ENCODE measurements around the gene LONRF2. TPM values are rescaled to one million over a fixed set of nuclear protein-coding genes. Genes with fewer than 3 reads are reported as not detected.
A peak's percentile ranks its signal among the peaks of the same experiment; 100 is the strongest.

Gene LONRF2
- total and polyA plus RNA-seq, 2 experiments from 2014 or later, result under 0.01 TPM; not detected in 1

DNA sequence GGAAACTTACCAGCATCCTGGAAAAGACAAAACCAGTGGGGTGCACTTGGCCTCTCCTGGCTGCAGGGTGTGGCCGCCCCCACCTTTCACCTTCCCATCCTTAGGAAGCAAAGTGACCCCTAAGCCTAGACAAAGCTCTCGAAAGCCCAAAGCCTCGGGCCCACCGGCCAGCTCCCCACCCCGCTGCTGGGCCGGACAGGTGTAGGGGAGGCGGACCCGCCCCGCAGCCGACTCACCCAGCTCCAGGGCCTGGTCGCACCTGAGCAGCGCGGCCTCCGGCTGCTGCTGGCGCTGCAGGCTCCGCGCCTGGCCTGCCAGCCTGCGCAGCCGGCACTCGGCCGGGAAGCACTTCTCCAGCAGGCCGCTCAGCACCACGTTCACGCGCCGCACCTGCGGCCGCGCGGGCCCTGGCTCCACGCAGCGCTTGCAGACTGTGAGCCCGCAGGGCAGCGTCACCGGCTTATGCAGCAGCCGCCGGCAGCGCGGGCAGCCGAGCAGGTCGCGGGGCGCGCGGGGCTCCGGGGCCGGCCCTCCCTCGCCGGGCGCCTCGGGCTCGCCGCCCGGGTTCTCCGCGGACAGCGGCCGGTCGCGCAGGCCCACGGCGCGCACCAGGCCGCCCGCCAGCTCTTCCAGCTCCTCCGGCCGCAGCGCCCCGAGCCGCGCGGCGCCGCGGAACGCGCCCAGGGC, 979 bp downstream of the LONRF2 start:
- in situ Hi-C loops (cut with MboI), result no loop called here
- H3K36me3 ChIP-seq (ENCODE audit: low read depth), result no peaks in the 10 kb centered on the region
- H4K20me1 ChIP-seq (ENCODE audit: insufficient read depth), result no peaks in the 10 kb centered on the region
- H3K4me3 ChIP-seq, result peak overlapping the region; percentile 68
- H3F3A ChIP-seq (ENCODE audit: insufficient read depth), result 0 out of 2 replicates have a peak, but pooled peaks cover 5% of the 10 kb centered on the region
- H3K4me2 ChIP-seq (ENCODE audit: unreplicated experiment), result peak overlapping the region; percentile 18
- peaks cover 3% of the 10 kb centered on the region for H3K9me3 ChIP-seq (ENCODE audit: low read depth)
- H3K27ac ChIP-seq, result no peak overlapping the region
- no peak for TF ChIP-seq EZH2phosphoT487 (IDR thresholded peaks at IDR 0.05; ENCODE audit: insufficient read depth, low read depth)
- no peak for TF ChIP-seq EZH2 (IDR thresholded peaks at IDR 0.05; ENCODE audit: insufficient read depth, poor library complexity, severe bottlenecking)
- no peak overlapping the region for H3K9ac ChIP-seq
- DNase-seq, result peak; percentile 44
- H3K79me2 ChIP-seq (ENCODE audit: insufficient read depth), result no peaks in the 10 kb centered on the region
- no peak overlapping the region for H2AFZ ChIP-seq
- H3K9me2 ChIP-seq (ENCODE audit: insufficient read depth), result no peaks in the 10 kb centered on the region; the same call in 1 of the 2 replicates
- H3K4me1 ChIP-seq (ENCODE audit: insufficient read depth), result no peaks in the 10 kb centered on the region
- WGBS, 2 experiments (ENCODE audit: low coverage in 1 of 2, low lambda C conversion rate in 2 of 2, missing lambda C conversion rate in 2 of 2), result 2 to 5% methylated on average over 37 to 44 of the region's 77 CpGs
- peaks cover 62% of the 10 kb centered on the region for H3K27me3 ChIP-seq (replicated peaks; ENCODE audit: insufficient read depth)

GRCh38 chr2:100320547-100321178, 1.6 kb downstream of the LONRF2 start:
- in situ Hi-C loops (cut with MboI), result no loop called here
- Histone ChIP-seq H3K79me2 (ENCODE audit: insufficient read depth) (no peaks in the 10 kb centered on the region), H3K27ac (no peak overlapping the region), H3K9me3 (ENCODE audit: low read depth) (peaks cover 3% of the 10 kb centered on the region), H3K9me2 (ENCODE audit: insufficient read depth) (no peaks in the 10 kb centered on the region; the same call in 1 of the 2 replicates), H2AFZ (no peak overlapping the region), H3K9ac (no peak overlapping the region), H3K36me3 (ENCODE audit: low read depth) (no peaks in the 10 kb centered on the region), H3K4me1 (ENCODE audit: insufficient read depth) (no peaks in the 10 kb centered on the region), H3K4me2 (ENCODE audit: unreplicated experiment) (no peak overlapping the region), H3F3A (ENCODE audit: insufficient read depth) (0 out of 2 replicates have a peak, but pooled peaks cover 5% of the 10 kb centered on the region), H3K27me3 (replicated peaks; ENCODE audit: insufficient read depth) (peaks cover 60% of the 10 kb centered on the region), H3K4me3 (no peak overlapping the region), H4K20me1 (ENCODE audit: insufficient read depth) (no peaks in the 10 kb centered on the region)
- no peak for DNase-seq
- WGBS, 2 experiments (ENCODE audit: low coverage in 1 of 2, low lambda C conversion rate in 2 of 2, missing lambda C conversion rate in 2 of 2), result 60 to 64% methylated on average over 19 of the region's 19 CpGs
- TF ChIP-seq EZH2 (IDR thresholded peaks at IDR 0.05; ENCODE audit: insufficient read depth, poor library complexity, severe bottlenecking) (no peak), EZH2phosphoT487 (IDR thresholded peaks at IDR 0.05; ENCODE audit: insufficient read depth, low read depth) (no peak)

GRCh38 chr2:100317634-100318033, 4.7 kb downstream of the LONRF2 start:
- no peak overlapping the region for H3K4me2 ChIP-seq (ENCODE audit: unreplicated experiment)
- no peaks in the 10 kb centered on the region; the same call in 1 of the 2 replicates for H3K9me2 ChIP-seq (ENCODE audit: insufficient read depth)
- no peaks in the 10 kb centered on the region for H3K79me2 ChIP-seq (ENCODE audit: insufficient read depth)
- H2AFZ ChIP-seq, result no peak overlapping the region
- peaks cover 3% of the 10 kb centered on the region for H3K9me3 ChIP-seq (ENCODE audit: low read depth)
- H4K20me1 ChIP-seq (ENCODE audit: insufficient read depth), result no peaks in the 10 kb centered on the region
- DNase-seq, result peak; percentile 13
- no peak overlapping the region for H3K27ac ChIP-seq
- H3K27me3 ChIP-seq (replicated peaks; ENCODE audit: insufficient read depth), result peaks cover 31% of the 10 kb centered on the region
- H3K9ac ChIP-seq, result no peak overlapping the region
- H3K4me3 ChIP-seq, result no peak overlapping the region
- H3K36me3 ChIP-seq (ENCODE audit: low read depth), result no peaks in the 10 kb centered on the region
- TF ChIP-seq EZH2phosphoT487 (IDR thresholded peaks at IDR 0.05; ENCODE audit: insufficient read depth, low read depth) (no peak), EZH2 (IDR thresholded peaks at IDR 0.05; ENCODE audit: insufficient read depth, poor library complexity, severe bottlenecking) (no peak)
- H3F3A ChIP-seq (ENCODE audit: insufficient read depth), result 0 out of 2 replicates have a peak, but pooled peaks cover 5% of the 10 kb centered on the region
- H3K4me1 ChIP-seq (ENCODE audit: insufficient read depth), result no peaks in the 10 kb centered on the region
- 53 to 70% methylated on average over 1 of the region's 1 CpG for WGBS, 2 experiments (ENCODE audit: low coverage in 1 of 2, low lambda C conversion rate in 2 of 2, missing lambda C conversion rate in 2 of 2)
- in situ Hi-C loops (cut with MboI), result no loop called here

GRCh38 chr2:100309973-100310719, 12.2 kb downstream of the LONRF2 start:
- H3K4me2 ChIP-seq (ENCODE audit: unreplicated experiment), result no peak overlapping the region
- no peaks in the 10 kb centered on the region for H3F3A ChIP-seq (ENCODE audit: insufficient read depth)
- H3K4me3 ChIP-seq, result no peak overlapping the region
- in situ Hi-C loops (cut with MboI), result no loop called here
- H3K4me1 ChIP-seq (ENCODE audit: insufficient read depth), result no peaks in the 10 kb centered on the region
- TF ChIP-seq EZH2 (IDR thresholded peaks at IDR 0.05; ENCODE audit: insufficient read depth, poor library complexity, severe bottlenecking) (no peak), EZH2phosphoT487 (IDR thresholded peaks at IDR 0.05; ENCODE audit: insufficient read depth, low read depth) (no peak)
- H3K36me3 ChIP-seq (ENCODE audit: low read depth), result no peaks in the 10 kb centered on the region
- H3K79me2 ChIP-seq (ENCODE audit: insufficient read depth), result no peaks in the 10 kb centered on the region
- H3K9ac ChIP-seq, result no peak overlapping the region
- no peak overlapping the region for H3K27ac ChIP-seq
- WGBS, 2 experiments (ENCODE audit: low coverage in 1 of 2, low lambda C conversion rate in 2 of 2, missing lambda C conversion rate in 2 of 2), result 51 to 52% methylated on average over 4 of the region's 4 CpGs
- no peaks in the 10 kb centered on the region for H4K20me1 ChIP-seq (ENCODE audit: insufficient read depth)
- H3K27me3 ChIP-seq (replicated peaks; ENCODE audit: insufficient read depth), result no peaks in the 10 kb centered on the region
- no peaks in the 10 kb centered on the region for H3K9me3 ChIP-seq (ENCODE audit: low read depth)
- no peaks in the 10 kb centered on the region for H3K9me2 ChIP-seq (ENCODE audit: insufficient read depth)
- no peak for DNase-seq
- no peak overlapping the region for H2AFZ ChIP-seq

Measured in GM23248 (cell line).